Measurements from ENCODE around the gene CHST11.

CHST11 gene

GRCh38 chr12:104433061-104433460 is 23.7 kb upstream of the CHST11 start:
- no peak for DNase-seq (ENCODE audit: low read depth)

- no peak for DNase-seq (ENCODE audit: low read depth)
Measured at GRCh38 chr12:104434129-104434528, 22.6 kb upstream of the CHST11 start.

GRCh38 chr12:104435175-104435574 is 21.6 kb upstream of the CHST11 start:
- DNase-seq (ENCODE audit: low read depth) = no peak

GRCh38 chr12:104435765-104436164 is 21.0 kb upstream of the CHST11 start:
- DNase-seq (ENCODE audit: low read depth) = no peak

GRCh38 chr12:104436790-104437189 is 20.0 kb upstream of the CHST11 start:
- DNase-seq (ENCODE audit: low read depth) = no peak

GRCh38 chr12:104438134-104438533 is 18.6 kb upstream of the CHST11 start:
- DNase-seq (ENCODE audit: low read depth) = no peak

- DNase-seq (ENCODE audit: low read depth) = no peak
Measured at GRCh38 chr12:104439137-104439536, 17.6 kb upstream of the CHST11 start.

GRCh38 chr12:104443008-104443407 is 13.7 kb upstream of the CHST11 start:
- DNase-seq (ENCODE audit: low read depth) = no peak

GRCh38 chr12:104446646-104447421 is 9.9 kb upstream of the CHST11 start:
- no peak for DNase-seq (ENCODE audit: low read depth)

GRCh38 chr12:104448031-104448430 is 8.7 kb upstream of the CHST11 start:
- DNase-seq (ENCODE audit: low read depth) = no peak

- no peak for DNase-seq (ENCODE audit: low read depth)
Measured at GRCh38 chr12:104448451-104448850, 8.3 kb upstream of the CHST11 start.

- DNase-seq (ENCODE audit: low read depth) = no peak
Measured at GRCh38 chr12:104450700-104451099, 6.0 kb upstream of the CHST11 start.

- no peak for DNase-seq (ENCODE audit: low read depth)
Measured at GRCh38 chr12:104452087-104452486, 4.7 kb upstream of the CHST11 start.

GRCh38 chr12:104453133-104453532 is 3.6 kb upstream of the CHST11 start:
- DNase-seq (ENCODE audit: low read depth) = no peak

GRCh38 chr12:104454997-104455396 is 1.8 kb upstream of the CHST11 start:
- peak; percentile 89 for DNase-seq (ENCODE audit: low read depth)

- DNase-seq (ENCODE audit: low read depth) = no peak
Measured at GRCh38 chr12:104455578-104456416, 951 bp upstream of the CHST11 start.

GRCh38 chr12:104456950-104457745 is 400 bp downstream of the CHST11 start:
- peak; percentile 85 for DNase-seq (ENCODE audit: low read depth)

GRCh38 chr12:104457746-104458693 is 1.3 kb downstream of the CHST11 start:
- peak; percentile 43 for DNase-seq (ENCODE audit: low read depth)

GRCh38 chr12:104458694-104459367 is 2.1 kb downstream of the CHST11 start:
- peak; percentile 34 for DNase-seq (ENCODE audit: low read depth)

GRCh38 chr12:104459368-104459909 is 2.7 kb downstream of the CHST11 start:
- no peak for DNase-seq (ENCODE audit: low read depth)
